Activated T-cell treated with anti-CD3 and anti-CD28 coated beads, Interleukin-2, amount 50 U/mL, for 72 hours (primary cell): ENCODE measurements around the gene MPP3. TPM values are rescaled to one million over a fixed set of nuclear protein-coding genes. Genes with fewer than 3 reads are reported as not detected.

Experiments
- ATAC-seq, 2 donors: fragments of 150-1000 bp; cut with Tn5 transposase; replicated peaks in 1 of 2; 2 replicates each; pipeline ENCODE4 v1.10.0; 2021; ENCODE audit warnings: moderate library complexity in 2 of 2, mild to moderate bottlenecking in 1 of 2
- DNase-seq, 2 donors: peaks; one replicate each; pipeline ENCODE4 v3.0.0; 2021 to 2022; ENCODE audit warnings: mixed read lengths in 1 of 2
- H3K27ac Mint-ChIP-seq: one replicate; pipeline ENCODE4 v1.8.0; 2022; ENCODE audit warnings: mild to moderate bottlenecking, moderate library complexity, mixed read lengths
- H3K27me3 Mint-ChIP-seq: one replicate; pipeline ENCODE4 v1.8.0; 2022; ENCODE audit warnings: low read depth, mixed read lengths
- H3K36me3 Mint-ChIP-seq, 2 donors: one replicate each; pipeline ENCODE4 v1.8.0; 2022; ENCODE audit warnings: mixed read lengths in 2 of 2, mild to moderate bottlenecking in 1 of 2; ENCODE audit not compliant: insufficient read depth in 2 of 2
- H3K4me1 Mint-ChIP-seq: one replicate; pipeline ENCODE4 v1.8.0; 2022; ENCODE audit warnings: low read depth, mixed read lengths
- H3K4me3 Mint-ChIP-seq, 2 donors: one replicate each; pipeline ENCODE4 v1.8.0; 2022; ENCODE audit warnings: mild to moderate bottlenecking in 2 of 2, mixed read lengths in 2 of 2, moderate library complexity in 2 of 2
- H3K9me3 Mint-ChIP-seq, 2 donors: one replicate each; pipeline ENCODE4 v1.8.0; 2022; ENCODE audit warnings: mixed read lengths in 2 of 2
- total RNA-seq, 2 donors: library from RNA; stranded (reverse); gene quantifications; one replicate each; pipeline ENCODE4 v1.2.3, GENCODE V29; 2022

The MPP3 gene
- total RNA-seq, 2 donors from 2014 or later, result not detected

GRCh38 chr17:43767053-43767712 is 65.8 kb downstream of the MPP3 start:
- H3K4me3 Mint-ChIP-seq, result no peak overlapping the region
- H3K4me1 Mint-ChIP-seq, result no peaks in the 10 kb centered on the region
- no peak overlapping the region for H3K27ac Mint-ChIP-seq
- no peaks in the 10 kb centered on the region for H3K27me3 Mint-ChIP-seq
- H3K9me3 Mint-ChIP-seq, result no peaks in the 10 kb centered on the region
- H3K36me3 Mint-ChIP-seq, result no peaks in the 10 kb centered on the region
- ATAC-seq (no peak), DNase-seq (no peak)

GRCh38 chr17:43766413-43767052 is 66.4 kb downstream of the MPP3 start:
- Mint-ChIP-seq H3K27me3 (no peaks in the 10 kb centered on the region), H3K9me3 (no peaks in the 10 kb centered on the region), H3K36me3 (no peaks in the 10 kb centered on the region), H3K4me3 (no peak overlapping the region), H3K4me1 (no peaks in the 10 kb centered on the region), H3K27ac (no peak overlapping the region)
- DNase-seq (peak; percentile 35 to 44), ATAC-seq (no peak)

GRCh38 chr17:43760254-43760852 is 72.6 kb downstream of the MPP3 start:
- Mint-ChIP-seq H3K27ac (no peak overlapping the region), H3K9me3 (no peaks in the 10 kb centered on the region), H3K27me3 (peaks cover 27% of the 10 kb centered on the region), H3K36me3 (no peaks in the 10 kb centered on the region), H3K4me3 (no peak overlapping the region), H3K4me1 (no peaks in the 10 kb centered on the region)
- peak; percentile 96 for ATAC-seq
- peak; percentile 90 to 91 for DNase-seq

GRCh38 chr17:43759836-43760235 is 73.1 kb downstream of the MPP3 start:
- no peak overlapping the region for H3K27ac Mint-ChIP-seq
- H3K4me3 Mint-ChIP-seq, result no peak overlapping the region
- peaks cover 27% of the 10 kb centered on the region for H3K27me3 Mint-ChIP-seq
- ATAC-seq (no peak), DNase-seq (no peak)
- no peaks in the 10 kb centered on the region for H3K4me1 Mint-ChIP-seq
- H3K36me3 Mint-ChIP-seq, result no peaks in the 10 kb centered on the region
- no peaks in the 10 kb centered on the region for H3K9me3 Mint-ChIP-seq

GRCh38 chr17:43758497-43759174 is 74.3 kb downstream of the MPP3 start, which contains the start of gene SOST:
SOST (minus strand) TSS chr17:43758791; CDS start chr17:43758741, 50 bp downstream.
- DNase-seq, result no peak
- peaks cover 39% of the 10 kb centered on the region for H3K27me3 Mint-ChIP-seq
- no peak for ATAC-seq
- H3K4me1 Mint-ChIP-seq, result peaks cover 2% of the 10 kb centered on the region
- H3K4me3 Mint-ChIP-seq, result no peak within 1 kb of the TSS
- no peak within 1 kb of the TSS for H3K27ac Mint-ChIP-seq
- H3K9me3 Mint-ChIP-seq, result no peaks in the 10 kb centered on the region
- no peaks in the 10 kb centered on the region for H3K36me3 Mint-ChIP-seq

GRCh38 chr17:43758086-43758485 is 74.9 kb downstream of the MPP3 start:
- H3K36me3 Mint-ChIP-seq, result no peaks in the 10 kb centered on the region

GRCh38 chr17:43757171-43757660 is 75.7 kb downstream of the MPP3 start:
- H3K36me3 Mint-ChIP-seq, result no peaks in the 10 kb centered on the region
- no peak for DNase-seq
- no peak overlapping the region for H3K27ac Mint-ChIP-seq
- no peak overlapping the region for H3K4me3 Mint-ChIP-seq
- H3K4me1 Mint-ChIP-seq, result peaks cover 7% of the 10 kb centered on the region
- no peak for ATAC-seq
- H3K27me3 Mint-ChIP-seq, result peaks cover 52% of the 10 kb centered on the region
- no peaks in the 10 kb centered on the region for H3K9me3 Mint-ChIP-seq

More at GRCh38 chr17:43758086-43758485, 74.9 kb downstream of the MPP3 start:
- Mint-ChIP-seq H3K27me3 (peaks cover 44% of the 10 kb centered on the region), H3K9me3 (no peaks in the 10 kb centered on the region), H3K4me3 (no peak overlapping the region), H3K4me1 (peaks cover 7% of the 10 kb centered on the region), H3K27ac (no peak overlapping the region)
- no peak for ATAC-seq
- DNase-seq, result no peak

GRCh38 chr17:43756201-43756600 is 76.7 kb downstream of the MPP3 start:
- no peak for DNase-seq
- no peak overlapping the region for H3K4me3 Mint-ChIP-seq
- H3K27me3 Mint-ChIP-seq, result peaks cover 52% of the 10 kb centered on the region
- H3K9me3 Mint-ChIP-seq, result no peaks in the 10 kb centered on the region
- no peak overlapping the region for H3K27ac Mint-ChIP-seq
- H3K36me3 Mint-ChIP-seq, result no peaks in the 10 kb centered on the region
- H3K4me1 Mint-ChIP-seq, result peaks cover 7% of the 10 kb centered on the region
- no peak for ATAC-seq

- Mint-ChIP-seq H3K27ac (no peak overlapping the region), H3K4me3 (no peak overlapping the region), H3K27me3 (peaks cover 52% of the 10 kb centered on the region), H3K36me3 (no peaks in the 10 kb centered on the region), H3K9me3 (no peaks in the 10 kb centered on the region), H3K4me1 (peaks cover 7% of the 10 kb centered on the region)
- ATAC-seq (peak in 1 of 2 donors; percentile 37), DNase-seq (peak; percentile 10 to 14)
Measured at GRCh38 chr17:43755389-43755875, 77.5 kb downstream of the MPP3 start.

- ATAC-seq (no peak), DNase-seq (no peak)
- H3K4me1 Mint-ChIP-seq, result peaks cover 7% of the 10 kb centered on the region
- H3K4me3 Mint-ChIP-seq, result no peak overlapping the region
- no peak overlapping the region for H3K27ac Mint-ChIP-seq
- H3K9me3 Mint-ChIP-seq, result no peaks in the 10 kb centered on the region
- H3K27me3 Mint-ChIP-seq, result peaks cover 48% of the 10 kb centered on the region
- no peaks in the 10 kb centered on the region for H3K36me3 Mint-ChIP-seq
Measured at GRCh38 chr17:43754947-43755346, 78.0 kb downstream of the MPP3 start.

- Mint-ChIP-seq H3K36me3 (no peaks in the 10 kb centered on the region), H3K27ac (no peak overlapping the region), H3K4me1 (peaks cover 7% of the 10 kb centered on the region), H3K4me3 (no peak overlapping the region), H3K27me3 (peaks cover 48% of the 10 kb centered on the region), H3K9me3 (no peaks in the 10 kb centered on the region)
- ATAC-seq (peak in 1 of 2 donors; percentile 68), DNase-seq (peak in 1 of 2 donors; percentile 15)
Measured at GRCh38 chr17:43753493-43754129, 79.3 kb downstream of the MPP3 start.
